GM10248 (cell line): ENCODE results near the gene CYTH2.

ENCODE experiments used
- CTCF ChIA-PET: fragments of 300-600 bp; sonication (Branson Sonifier 250); formaldehyde crosslinking; extraction: SDS; loops from one replicate; lab custom pipeline; 2021; ENCODE audit warnings: antibody characterized with exemption; lab: Yijun Ruan, JAX
- POLR2A ChIA-PET: fragments of 350-650 bp; sonication (Branson Sonifier 250); formaldehyde crosslinking; extraction: SDS; loops from one replicate; lab custom pipeline; 2020; ENCODE audit warnings: antibody characterized with exemption; lab: Yijun Ruan, JAX
- DNase-seq: peaks from one replicate; pipeline ENCODE4 v3.0.0; 2012; ENCODE audit errors: extremely low spot score
- CTCF ChIP-seq: IDR thresholded peaks from 2 replicates; pipeline ENCODE4 v1.5.1; 2012; ENCODE audit warnings: mild to moderate bottlenecking, low read depth; ENCODE audit errors: extremely low read depth, missing control alignments, control extremely low read depth

The CYTH2 gene

GRCh38 chr19:48469934-48470680, 938 bp downstream of the CYTH2 start:
- TF ChIP-seq CTCF, result no peak
- ChIA-PET POLR2A (interaction anchor here (0.7 kb wide), 1 partner anchor 23 kb away, joined by 3 read pairs; no protein-coding TSS in a partner anchor), CTCF (interaction anchor here (1.0 to 3.8 kb wide), 3 partner anchors 13 to 118 kb away, joined by 4 to 20 read pairs (median 4); no protein-coding TSS in a partner anchor)
- no peak for DNase-seq

- ChIA-PET POLR2A (no interaction called here), CTCF (interaction anchor here (3.8 kb wide), 1 partner anchor 19 kb away, joined by 20 read pairs; no protein-coding TSS in a partner anchor)
Measured at GRCh38 chr19:48470856-48471255, 1.7 kb downstream of the CYTH2 start.

GRCh38 chr19:48471836-48472235, 2.7 kb downstream of the CYTH2 start:
- ChIA-PET CTCF (interaction anchor here (3.8 kb wide), 1 partner anchor 18 kb away, joined by 20 read pairs; no protein-coding TSS in a partner anchor), POLR2A (no interaction called here)
- TF ChIP-seq CTCF, result no peak

More at GRCh38 chr19:48470856-48471255, 1.7 kb downstream of the CYTH2 start:
- DNase-seq, result no peak
- no peak for TF ChIP-seq CTCF

GRCh38 chr19:48473161-48473966, 4.2 kb downstream of the CYTH2 start:
- DNase-seq, result no peak
- CTCF ChIA-PET, result interaction anchor here (3.5 to 3.8 kb wide), 2 partner anchors 16 to 17 kb away, joined by 20 read pairs; no protein-coding TSS in a partner anchor
- TF ChIP-seq CTCF, result no peak
- POLR2A ChIA-PET, result no interaction called here

More at GRCh38 chr19:48471836-48472235, 2.7 kb downstream of the CYTH2 start:
- no peak for DNase-seq

GRCh38 chr19:48474084-48474592, 5.0 kb downstream of the CYTH2 start:
- TF ChIP-seq CTCF, result no peak
- CTCF ChIA-PET, result interaction anchor here (3.5 kb wide), 1 partner anchor 15 kb away, joined by 20 read pairs; no protein-coding TSS in a partner anchor
- POLR2A ChIA-PET, result no interaction called here
- no peak for DNase-seq

- no peak for TF ChIP-seq CTCF
- DNase-seq, result no peak
- ChIA-PET POLR2A (no interaction called here), CTCF (interaction anchor here (3.5 kb wide), 1 partner anchor 14 kb away, joined by 20 read pairs; no protein-coding TSS in a partner anchor)
Measured at GRCh38 chr19:48475369-48476068, 6.3 kb downstream of the CYTH2 start.
